K562 (cell line): ENCODE results near the gene INTS1. TPM values are rescaled to one million over a fixed set of nuclear protein-coding genes. Genes with fewer than 3 reads are reported as not detected.

Experiments used
- BRF1 ChIP-seq: IDR thresholded peaks from 3 replicates; pipeline ENCODE4 v1.6.1; 2011; ENCODE audit warnings: borderline replicate concordance, mild to moderate bottlenecking; ENCODE audit not compliant: insufficient read length; ENCODE audit errors: extremely low read depth
- CBFA2T2 ChIP-seq: fragments of 450-650 bp; conservative IDR thresholded peaks from 2 replicates; pipeline ENCODE4 v1.6.1; 2017; ENCODE audit warnings: mild to moderate bottlenecking
- DDX20 ChIP-seq: fragments of 450-650 bp; IDR thresholded peaks from 2 replicates; pipeline ENCODE4 v1.6.1; 2016; ENCODE audit warnings: missing genetic modification characterization, low read depth, mild to moderate bottlenecking, missing compliant biosample characterization, moderate library complexity
- EGR1 ChIP-seq: fragments of 450-650 bp; conservative IDR thresholded peaks from 2 replicates; pipeline ENCODE4 v1.6.1; 2017; ENCODE audit warnings: mild to moderate bottlenecking
- HDGF ChIP-seq: fragments of 450-650 bp; IDR thresholded peaks from 2 replicates; pipeline ENCODE4 v1.6.1; 2016
- MECOM ChIP-seq: fragments of 250-450 bp; sonication (Bioruptor Pico); IDR thresholded peaks from 2 replicates; pipeline ENCODE4 v1.8.0; 2022; ENCODE audit warnings: inconsistent platforms
- PATZ1 ChIP-seq: fragments of 250-450 bp; sonication (Bioruptor Pico); IDR thresholded peaks from 2 replicates; pipeline ENCODE4 v1.5.0; 2020; ENCODE audit warnings: mild to moderate bottlenecking, borderline replicate concordance
- TAF7 ChIP-seq: fragments of 450-650 bp; IDR thresholded peaks from 2 replicates; pipeline ENCODE4 v1.6.1; 2016; ENCODE audit warnings: missing genetic modification characterization, missing compliant biosample characterization
- THAP12 ChIP-seq: fragments of 250-450 bp; sonication (Bioruptor Pico); IDR thresholded peaks from 2 replicates; pipeline ENCODE4 v1.9.0; 2021; ENCODE audit warnings: mild to moderate bottlenecking, inconsistent platforms
- ZNF197 ChIP-seq: fragments of 200-800 bp; sonication (Bioruptor generic); IDR thresholded peaks from 2 replicates; pipeline ENCODE4 v1.6.1; 2016; ENCODE audit warnings: low read depth, missing genetic modification characterization, missing compliant biosample characterization
- ZNF316 ChIP-seq: fragments of 450-650 bp; IDR thresholded peaks from 2 replicates; pipeline ENCODE4 v1.6.1; 2016
- ZNF639 ChIP-seq, 2 experiments: fragments of 200-800 bp in 1 of 2; sonication (Bioruptor generic) in 1 of 2; sonication (generic) in 1 of 2; formaldehyde crosslinking in 1 of 2; IDR thresholded peaks in 1 of 2; conservative IDR thresholded peaks in 1 of 2; 2 replicates each; pipeline versions ENCODE4 v1.5.0 to v1.6.1; 2016 to 2020; ENCODE audit warnings: missing compliant biosample characterization in 1 of 2, missing genetic modification characterization in 1 of 2, missing genetic modification reagents in 1 of 2
- ZNF695 ChIP-seq: fragments of 450-650 bp; formaldehyde crosslinking; IDR thresholded peaks from 2 replicates; pipeline ENCODE4 v1.4.0; 2020; ENCODE audit warnings: mild to moderate bottlenecking, moderate library complexity
- polyA plus RNA-seq, 8 experiments: library from polyadenylated mRNA; depleted of rRNA in 4 of 8; stranded (reverse) in 5 of 8; unstranded in 3 of 8; fragments of >200 nt; fragmentation: Nextera tagmentation in 2 of 8; fragmentation: Illumina TruSeq in 1 of 8; extraction: Ambion mirVana in 2 of 8; extraction: Trizol in 1 of 8; gene quantifications; 2 replicates each; pipeline versions ENCODE4 v1.2.1 to v1.2.3, GENCODE V29; 2011 to 2014; ENCODE audit warnings: inconsistent platforms in 1 of 8, missing spikeins in 1 of 8
- total RNA-seq, 7 experiments: library from RNA; depleted of rRNA in 6 of 7; stranded (reverse); fragments of >200 nt in 6 of 7; fragmentation: Illumina TruSeq in 2 of 7; extraction: Trizol in 2 of 7; gene quantifications; 2 replicates each; pipeline versions ENCODE4 v1.2.1 to v1.2.3, GENCODE V29; 2011 to 2021; ENCODE audit warnings: low replicate concordance in 1 of 7
- TF ChIP-seq, protein P1 (sequence below), 2 experiments: IDR thresholded peaks in 1 of 2; conservative IDR thresholded peaks in 1 of 2; 2 replicates each; pipeline ENCODE4 v1.6.1; 2016; ENCODE audit warnings: low read depth in 2 of 2, mild to moderate bottlenecking in 1 of 2, missing compliant biosample characterization in 1 of 2, missing genetic modification characterization in 1 of 2, moderate library complexity in 1 of 2

The INTS1 gene
- total and polyA plus RNA-seq, 9 of the 15 experiments (the other 6 are each of a cell fraction or from before 2014, with no cell fraction given), result 0.34 to 119 (median 18.5) TPM

- TF ChIP-seq PATZ1 (CRISPR knock-in tag) (no peak), ZNF316 (0 out of 2 replicates have a peak, but pooled peaks have one; percentile 2), EGR1 (peak; percentile 48), DDX20 (tag) (no peak), ZNF197 (CRISPR knock-in tag) (0 out of 2 replicates have a peak, but pooled peaks have one; percentile 35), HDGF (peak; percentile 100), TAF7 (tag) (peak; percentile 62; the same call in 1 of the 2 replicates), CBFA2T2 (no peak; the same call in 1 of the 2 replicates), THAP12 (CRISPR knock-in tag) (no peak), ZNF695 (CRISPR knock-in tag) (0 out of 2 replicates have a peak, but pooled peaks have one; percentile 42), MECOM (no peak), BRF1 (no peak), ZNF639 (CRISPR knock-in tag; conservative IDR thresholded peaks at IDR 0.05 in 1 of 2, IDR thresholded peaks at IDR 0.05 in 1 of 2) (0 out of 4 replicates have a peak, but pooled peaks of 1 of the 2 experiments have one; percentile 33)
- TF ChIP-seq, protein P1, sequence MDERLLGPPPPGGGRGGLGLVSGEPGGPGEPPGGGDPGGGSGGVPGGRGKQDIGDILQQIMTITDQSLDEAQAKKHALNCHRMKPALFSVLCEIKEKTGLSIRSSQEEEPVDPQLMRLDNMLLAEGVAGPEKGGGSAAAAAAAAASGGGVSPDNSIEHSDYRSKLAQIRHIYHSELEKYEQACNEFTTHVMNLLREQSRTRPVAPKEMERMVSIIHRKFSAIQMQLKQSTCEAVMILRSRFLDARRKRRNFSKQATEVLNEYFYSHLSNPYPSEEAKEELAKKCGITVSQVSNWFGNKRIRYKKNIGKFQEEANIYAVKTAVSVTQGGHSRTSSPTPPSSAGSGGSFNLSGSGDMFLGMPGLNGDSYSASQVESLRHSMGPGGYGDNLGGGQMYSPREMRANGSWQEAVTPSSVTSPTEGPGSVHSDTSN (CRISPR knock-in tag; IDR thresholded peaks at IDR 0.05; ENCODE audit: low read depth), result no peak
- TF ChIP-seq, protein P1 (tag; conservative IDR thresholded peaks at IDR 0.05; ENCODE audit: low read depth), result 0 out of 2 replicates have a peak, but pooled peaks have one; percentile 6
Observed at GRCh38 chr7:1460821-1461645, 43.2 kb downstream of the INTS1 start (continued).
